Activated T-cell treated with anti-CD3 and anti-CD28 coated beads for 4 hours (primary cell): ENCODE data around the gene RFX1.

Experiments used
- DNase-seq: peaks from one replicate; pipeline ENCODE4 v3.0.0-alpha.2; 2020

Gene RFX1

DNA sequence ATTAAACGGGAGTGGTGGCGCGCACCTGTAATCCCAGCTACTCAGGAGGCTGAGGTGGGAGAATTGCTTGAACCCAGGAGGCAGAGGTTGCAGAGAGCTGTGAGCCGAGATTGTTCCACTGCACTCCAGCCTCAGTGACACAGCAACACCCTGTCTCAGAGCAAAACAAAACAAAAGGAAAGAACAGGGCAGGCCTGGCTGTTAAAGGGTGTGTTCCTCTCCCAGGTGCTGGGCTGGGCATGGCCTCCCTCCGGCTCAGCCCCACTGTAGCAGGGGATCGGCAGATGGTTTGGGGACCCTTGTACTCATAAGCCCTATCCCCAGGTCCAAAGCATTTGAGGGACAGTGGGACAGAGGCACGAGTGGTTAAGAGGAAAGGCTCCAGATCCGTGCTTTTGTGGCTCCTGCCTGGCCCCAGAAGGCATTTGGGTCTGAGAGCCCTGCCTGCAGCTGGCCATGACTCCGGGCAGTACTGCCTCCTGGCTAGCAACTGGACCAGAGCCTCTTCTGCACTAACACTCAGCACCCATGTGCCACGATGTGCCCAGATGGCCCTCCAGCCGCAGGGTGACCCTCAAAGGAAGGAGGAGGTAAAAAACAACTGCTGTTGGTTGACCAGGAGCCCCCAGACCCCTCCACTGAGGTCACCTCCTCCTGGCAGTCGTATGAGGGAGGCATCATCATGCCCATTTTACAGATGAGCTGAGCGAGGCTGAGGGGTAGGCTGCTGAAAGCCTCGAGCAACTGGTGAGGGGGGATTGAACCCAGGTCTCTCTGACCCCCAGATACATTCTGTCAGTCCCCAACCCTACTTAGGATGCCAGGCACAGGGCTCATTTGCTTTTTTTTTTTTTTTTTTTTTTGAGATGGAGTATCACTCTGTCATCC, 10.0 kb downstream of the RFX1 start:
- DNase-seq = no peak

- no peak for DNase-seq
Measured at GRCh38 chr19:13995017-13995728, 10.9 kb downstream of the RFX1 start.

GRCh38 chr19:13993590-13994300, 12.4 kb downstream of the RFX1 start:
- DNase-seq = no peak

DNA sequence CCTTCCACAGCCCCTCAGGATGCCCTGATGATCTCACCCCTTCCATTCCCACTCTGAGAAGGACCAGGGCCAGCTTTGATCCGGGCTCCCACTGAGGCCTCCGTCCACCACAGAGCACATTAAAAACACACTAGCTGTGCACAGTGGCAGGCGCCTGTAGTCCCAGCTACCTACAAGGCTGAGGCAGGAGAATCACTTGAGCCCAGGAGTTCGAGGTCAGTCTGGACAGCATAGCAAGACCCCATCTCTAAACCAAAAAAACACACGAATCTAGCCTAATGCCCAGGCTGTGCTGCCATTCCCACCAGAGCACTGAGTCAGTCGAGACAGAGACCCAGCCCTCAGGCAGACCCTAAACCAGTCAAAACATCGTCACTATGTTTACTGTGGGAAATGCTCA, 14.1 kb downstream of the RFX1 start:
- DNase-seq = no peak

GRCh38 chr19:13990085-13990484, 16.0 kb downstream of the RFX1 start:
- DNase-seq = no peak

DNA sequence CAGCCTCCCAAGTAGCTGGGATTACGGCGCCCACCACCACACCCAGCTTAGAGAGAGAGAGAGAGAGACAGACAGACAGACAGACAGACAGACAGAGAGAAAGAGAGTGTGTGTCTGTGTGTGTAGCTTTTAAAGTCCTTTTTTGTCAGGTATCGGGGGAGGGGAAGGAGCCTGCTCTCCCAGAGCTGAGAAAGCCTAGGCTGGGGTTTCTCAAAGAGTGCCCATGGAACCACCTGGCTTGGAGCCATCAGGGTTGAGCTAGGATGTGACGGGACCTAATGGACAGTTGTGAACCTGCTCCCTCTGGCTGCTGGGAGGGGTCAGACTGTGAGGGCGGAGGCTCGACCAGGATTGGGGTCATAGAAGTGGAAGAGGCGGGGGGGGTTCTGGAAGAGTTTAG, 16.6 kb downstream of the RFX1 start:
- DNase-seq = no peak

DNA sequence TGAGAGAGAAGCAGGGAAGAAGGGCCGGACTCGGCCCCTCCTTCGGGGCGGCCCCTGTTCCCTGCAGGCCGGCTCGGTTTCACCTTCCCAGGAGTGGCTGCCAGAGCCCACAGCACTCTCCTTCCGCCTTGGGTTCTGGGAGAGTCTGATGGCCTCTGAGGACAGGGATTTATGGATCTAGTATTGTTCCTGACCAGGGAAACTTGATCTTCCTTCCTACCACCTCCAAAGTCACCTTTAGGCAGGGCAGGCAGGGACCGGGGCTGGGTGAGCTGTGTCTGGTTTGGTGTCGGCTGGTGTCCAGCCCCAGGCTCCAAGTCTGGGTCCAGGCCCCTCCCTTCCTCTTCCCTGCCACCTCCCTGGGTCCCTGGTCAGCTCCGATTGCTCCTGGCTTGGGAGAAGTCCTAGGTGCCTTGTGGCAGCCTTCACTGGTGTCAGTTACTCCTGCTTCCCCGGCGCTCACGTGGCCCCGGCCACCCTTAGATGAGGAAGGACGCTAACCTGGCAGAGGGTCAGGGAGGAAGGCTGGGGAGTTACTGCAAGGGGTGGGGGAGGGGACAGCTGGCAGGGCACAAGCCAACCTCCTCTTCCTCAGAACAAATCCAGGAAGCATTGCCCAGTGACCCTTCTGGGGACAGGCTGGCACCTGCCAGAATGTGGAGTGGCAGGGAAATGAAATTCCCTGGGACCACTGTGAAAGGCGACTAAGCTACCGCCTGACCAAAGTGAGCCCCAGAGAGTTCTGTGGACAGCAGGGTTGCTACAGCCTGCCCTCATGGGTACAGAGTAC, 18.8 kb downstream of the RFX1 start:
- DNase-seq = no peak

DNA sequence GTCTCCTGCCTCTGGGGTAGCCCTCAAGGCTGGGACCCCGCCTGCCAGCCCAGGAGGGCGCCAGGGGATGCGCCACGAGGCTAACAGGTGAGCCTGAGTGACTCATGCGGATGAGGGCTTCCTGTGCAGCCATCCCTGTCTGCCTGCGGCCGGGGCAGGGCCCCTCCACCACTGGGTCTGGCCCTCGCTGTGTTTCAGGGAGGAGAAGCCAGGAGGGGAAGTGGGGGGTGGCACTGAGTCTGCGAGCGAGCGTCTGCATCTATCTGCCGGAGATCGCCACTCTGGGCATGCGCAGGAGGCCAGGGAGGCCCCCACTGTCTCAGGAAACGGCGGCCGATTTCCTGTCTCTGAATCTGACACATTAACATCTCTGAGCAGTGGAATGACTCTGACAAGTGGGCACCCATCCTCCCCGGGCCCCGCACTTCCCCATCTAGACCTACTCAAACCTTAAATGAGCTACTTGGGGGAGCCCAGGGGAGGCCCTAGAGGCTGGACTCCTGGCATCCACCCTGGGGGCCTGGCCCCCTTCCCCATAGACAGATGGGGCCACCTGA, 19.7 kb downstream of the RFX1 start:
- peak; percentile 96 for DNase-seq

DNA sequence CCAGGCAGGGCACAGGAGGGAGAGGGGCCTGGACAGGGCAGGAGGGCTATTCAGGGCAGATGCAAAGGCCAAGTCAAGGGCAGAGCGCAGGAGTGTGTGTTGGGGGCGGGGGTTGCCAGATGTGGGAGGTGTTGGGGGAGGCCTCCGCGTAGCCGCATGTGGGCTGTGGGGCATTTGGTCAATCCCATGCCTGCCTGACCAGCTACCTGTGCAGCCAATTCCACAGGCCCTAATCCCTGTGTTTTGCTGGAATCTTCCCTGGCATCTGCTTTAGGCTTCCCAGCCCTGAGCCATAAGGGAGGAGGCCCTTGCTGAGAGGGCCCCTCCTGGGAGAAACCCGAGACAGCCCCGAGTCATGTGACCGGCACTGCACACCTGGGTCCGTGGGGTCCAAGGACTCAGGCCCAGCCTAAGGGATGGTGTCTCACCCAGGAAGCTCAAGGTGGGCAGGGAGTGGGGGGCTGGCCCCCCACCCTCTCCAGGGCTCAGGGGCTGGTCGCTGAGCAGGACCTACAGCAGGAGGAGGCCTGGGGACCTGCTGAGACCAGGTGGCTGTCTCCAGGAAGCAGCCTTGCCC, 20.3 kb downstream of the RFX1 start:
- no peak for DNase-seq

DNA sequence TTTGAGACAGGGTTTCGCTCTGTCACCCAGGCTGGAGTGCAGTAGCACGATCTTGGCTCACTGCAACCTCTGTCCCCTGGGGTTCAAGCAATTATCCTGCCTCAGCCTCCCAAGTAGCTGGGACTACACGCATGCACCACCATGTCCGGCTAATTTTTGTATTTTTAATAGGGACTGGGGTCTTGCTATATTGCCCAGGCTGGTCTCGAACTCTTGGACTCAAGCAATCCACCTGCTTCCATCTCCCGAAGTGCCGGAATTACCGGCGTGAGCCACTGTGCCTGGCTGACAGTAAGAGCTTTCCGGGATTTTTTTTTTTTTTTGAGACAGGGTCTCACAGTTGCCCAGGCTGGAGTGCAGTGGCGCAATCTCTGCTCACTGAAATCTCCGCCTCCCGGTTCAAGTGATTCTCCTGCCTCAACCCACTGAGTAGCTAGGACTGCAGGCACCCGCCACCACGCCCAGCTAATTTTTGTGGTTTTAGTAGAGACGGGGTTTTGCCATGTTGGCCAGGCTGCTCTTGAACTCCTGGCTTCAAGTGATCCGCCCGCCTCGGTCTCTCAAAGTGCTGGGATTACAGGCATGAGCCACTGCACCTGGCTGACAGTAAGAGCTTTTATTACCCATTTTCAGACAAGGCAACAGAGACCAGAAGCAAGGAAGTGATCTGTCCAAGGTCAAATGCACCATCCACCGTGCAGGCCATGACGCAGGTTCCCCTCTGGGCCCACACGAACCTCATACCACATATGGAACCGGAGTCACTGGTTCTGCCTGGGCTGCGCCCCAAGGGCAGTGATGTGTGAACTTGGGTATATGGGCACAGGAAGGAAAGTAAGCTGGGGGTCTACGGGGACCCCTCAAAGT, 21.0 kb downstream of the RFX1 start:
- DNase-seq = no peak

- DNase-seq = no peak
Measured at GRCh38 chr19:13984186-13984585, 21.9 kb downstream of the RFX1 start.

DNA sequence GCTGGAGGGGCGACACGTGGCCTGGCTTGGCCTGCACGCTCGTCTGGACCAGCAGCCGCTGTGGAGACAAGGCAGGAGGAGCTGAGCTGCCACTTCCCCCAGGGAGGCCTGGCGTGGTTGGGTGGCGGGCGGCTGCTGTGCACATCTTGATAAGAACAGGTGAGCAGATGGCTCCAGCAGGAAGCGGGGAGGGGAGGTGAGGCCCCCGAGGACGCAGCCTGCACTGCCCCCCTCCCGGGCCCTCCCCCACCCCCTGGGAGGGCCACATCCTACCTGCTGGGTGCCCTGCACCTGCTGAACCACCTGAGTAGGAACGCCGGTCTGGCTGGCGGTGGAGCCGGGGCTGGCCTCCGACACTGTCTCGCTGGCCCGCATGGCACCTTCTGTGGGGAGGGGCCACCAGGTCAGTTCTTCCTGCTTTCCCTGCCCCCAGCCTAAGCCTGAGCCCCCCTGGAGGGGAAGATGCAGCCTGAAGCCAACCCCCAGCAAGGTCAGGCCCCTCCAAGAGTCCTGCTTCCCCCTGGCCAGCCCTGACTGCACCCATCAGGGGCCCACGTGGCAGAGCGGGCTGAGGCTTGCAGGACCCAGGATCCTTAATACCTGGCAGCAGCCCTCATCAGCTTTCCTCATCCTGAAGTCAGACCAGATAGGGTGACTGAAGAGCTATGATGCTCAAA, 22.8 kb downstream of the RFX1 start:
- DNase-seq = no peak

DNA sequence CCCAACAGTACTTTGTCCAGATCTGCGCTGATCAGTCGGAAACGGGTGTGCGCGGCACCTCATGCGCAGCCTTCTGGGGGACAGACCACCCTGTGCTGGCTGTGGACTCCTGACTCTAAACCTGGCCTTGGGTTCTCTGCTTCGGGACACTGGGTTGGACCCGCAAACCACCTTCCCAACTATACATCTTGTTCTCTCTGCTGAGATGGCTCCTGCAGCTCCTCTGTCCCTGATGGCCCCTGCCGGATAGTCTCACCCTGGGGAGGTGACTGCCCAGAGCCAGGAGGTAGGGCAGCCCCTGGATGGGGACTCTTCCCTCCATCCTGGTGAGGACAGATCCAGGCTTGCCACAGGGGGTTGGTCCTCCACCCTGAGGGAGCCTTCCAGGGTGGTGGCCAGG, 23.3 kb downstream of the RFX1 start:
- no peak for DNase-seq

DNA sequence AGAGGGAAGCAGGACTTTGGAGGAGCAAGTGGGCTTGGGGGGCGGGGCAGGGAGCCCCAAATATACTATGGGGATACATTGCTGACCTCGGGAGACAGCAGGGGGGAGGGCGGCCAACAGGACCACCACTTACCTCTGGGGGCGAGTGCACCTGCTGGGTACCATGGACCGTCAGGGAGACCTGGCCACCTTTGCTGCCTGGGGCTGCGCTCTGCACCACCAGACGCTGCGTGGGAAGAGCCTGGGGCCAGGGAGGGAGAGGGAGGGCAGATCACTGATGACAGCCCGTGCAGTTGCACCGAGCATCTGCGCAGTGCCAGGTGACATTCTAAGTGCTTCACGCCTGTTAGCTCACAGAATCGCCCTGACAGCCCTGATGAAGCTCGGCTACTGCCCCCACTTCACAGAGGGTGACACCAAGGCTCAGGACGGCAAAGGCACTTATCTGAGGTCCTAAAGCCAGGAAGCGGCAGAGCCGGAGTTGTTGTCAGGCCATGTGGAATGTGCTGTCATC, 24.1 kb downstream of the RFX1 start:
- no peak for DNase-seq

- DNase-seq = no peak
Measured at GRCh38 chr19:13981467-13981866, 24.7 kb downstream of the RFX1 start.

DNA sequence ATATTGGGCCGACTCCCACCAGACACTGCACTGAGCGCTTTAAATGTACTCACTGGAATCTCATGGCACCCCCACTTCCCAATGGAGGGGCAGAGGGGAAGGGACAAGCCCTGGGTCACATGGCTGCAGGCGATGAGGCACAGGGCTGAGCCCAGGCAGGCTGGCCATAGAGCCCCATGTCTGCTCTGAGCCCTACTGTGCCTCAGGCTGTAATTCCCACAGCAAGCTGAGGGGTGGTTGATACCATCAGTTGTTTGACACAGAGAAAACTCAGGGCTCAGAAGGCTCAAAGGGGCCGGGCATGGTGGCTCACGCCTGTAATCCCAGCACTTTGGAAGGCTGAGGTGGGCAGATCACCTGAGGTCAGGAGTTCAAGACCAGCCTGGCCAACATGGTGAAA, 25.1 kb downstream of the RFX1 start:
- no peak for DNase-seq

- DNase-seq = no peak
Measured at GRCh38 chr19:13980340-13980739, 25.8 kb downstream of the RFX1 start.

GRCh38 chr19:13979686-13980085, 26.4 kb downstream of the RFX1 start:
- no peak for DNase-seq

GRCh38 chr19:13979244-13979615, 26.9 kb downstream of the RFX1 start:
- no peak for DNase-seq
